Thymus (tissue), 11 donors: ENCODE results near the gene AP3B1. TPM values are rescaled to one million over a fixed set of nuclear protein-coding genes. Genes with fewer than 3 reads are reported as not detected.

Experiments
- DNase-seq, 9 donors: peaks; one replicate each; pipeline ENCODE4 v3.0.0-alpha.2; 2013; ENCODE audit warnings: low spot score in 9 of 9, low read depth in 6 of 9, missing footprints in 1 of 9
- H3K27ac ChIP-seq, 2 donors: one replicate each; pipeline ENCODE4 v1.5.1; 2013; ENCODE audit warnings: control low read depth in 1 of 2, low read depth in 1 of 2, low read length in 1 of 2, mild to moderate bottlenecking in 1 of 2, moderate library complexity in 1 of 2
- H3K27me3 ChIP-seq, 2 donors: one replicate each; pipeline ENCODE4 v1.5.1; 2013; ENCODE audit warnings: low read length in 1 of 2; ENCODE audit not compliant: control insufficient read depth in 2 of 2, insufficient read depth in 1 of 2
- H3K36me3 ChIP-seq, 2 donors: one replicate each; pipeline ENCODE4 v1.5.1; 2013; ENCODE audit warnings: low read length in 1 of 2, mild to moderate bottlenecking in 1 of 2, moderate library complexity in 1 of 2; ENCODE audit not compliant: control insufficient read depth in 2 of 2, insufficient read depth in 2 of 2
- H3K4me1 ChIP-seq, 2 donors: one replicate each; pipeline ENCODE4 v1.5.1; 2013; ENCODE audit warnings: low read length in 2 of 2; ENCODE audit not compliant: control insufficient read depth in 2 of 2, insufficient read depth in 2 of 2
- H3K4me3 ChIP-seq, 2 donors: one replicate each; pipeline ENCODE4 v1.5.1; 2013; ENCODE audit warnings: low read length in 2 of 2, control low read depth in 1 of 2, mild to moderate bottlenecking in 1 of 2
- H3K9me3 ChIP-seq, 2 donors: one replicate each; pipeline ENCODE4 v1.5.1; 2013; ENCODE audit warnings: low read length in 1 of 2, mild to moderate bottlenecking in 1 of 2; ENCODE audit not compliant: control insufficient read depth in 2 of 2, insufficient read depth in 1 of 2
- WGBS: extraction: QIAGEN DNeasy Blood & Tissue Kit; methylation state at CpG from one replicate; pipeline ENCODE4 v1.1.7; 2013; 5-methylcytosine and 5-hydroxymethylcytosine counted together
- polyA plus RNA-seq: library from polyadenylated mRNA; stranded (reverse); fragments of 200-250 nt; gene quantifications from one replicate; pipeline ENCODE4 v1.2.3, GENCODE V29; 2013
- total RNA-seq: library from RNA; stranded (reverse); fragments of 120-200 nt; gene quantifications from one replicate; pipeline ENCODE4 v1.2.4, GENCODE V29; 2013
- donor health status: healthy.

AP3B1 gene
- total and polyA plus RNA-seq, 2 donors, result 38.3 to 39.2 TPM

GRCh38 chr5:78127875-78128274, 166.6 kb downstream of the AP3B1 start:
- no peak for DNase-seq
- Histone ChIP-seq H3K4me3 (no peak overlapping the region), H3K9me3 (no peaks in the 10 kb centered on the region), H3K4me1 (no peaks in the 10 kb centered on the region), H3K36me3 (no peaks in the 10 kb centered on the region), H3K27ac (no peak overlapping the region), H3K27me3 (no peaks in the 10 kb centered on the region)
- 94% methylated on average over 3 of the region's 3 CpGs for WGBS

DNA sequence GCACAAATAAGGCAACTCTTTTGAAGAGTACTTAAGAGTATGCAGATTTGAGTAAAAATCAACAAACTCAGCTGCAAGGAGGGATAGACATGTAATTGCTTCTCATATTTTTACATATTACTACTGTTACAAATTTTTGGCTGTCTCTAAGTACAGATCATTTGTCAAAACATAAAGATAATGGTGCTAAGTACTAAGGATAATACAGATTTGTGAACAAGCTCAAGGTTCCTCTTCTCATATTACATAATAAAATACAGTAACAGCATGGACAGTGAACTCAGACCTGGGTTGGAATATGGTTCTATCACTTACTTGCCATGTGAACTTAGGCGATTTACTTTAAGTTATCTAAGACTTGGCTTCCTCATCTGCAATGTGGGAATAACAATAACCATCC, 168.0 kb downstream of the AP3B1 start:
- H3K4me1 ChIP-seq, result no peaks in the 10 kb centered on the region
- DNase-seq, result no peak
- no peak overlapping the region for H3K4me3 ChIP-seq
- no peaks in the 10 kb centered on the region for H3K9me3 ChIP-seq
- H3K36me3 ChIP-seq, result no peaks in the 10 kb centered on the region
- no peak overlapping the region for H3K27ac ChIP-seq
- no peaks in the 10 kb centered on the region for H3K27me3 ChIP-seq
- WGBS, result 99% methylated on average over 1 of the region's 1 CpG

- H3K9me3 ChIP-seq, result no peaks in the 10 kb centered on the region
- peaks cover 3 to 20% of the 10 kb centered on the region in 2 donors for H3K36me3 ChIP-seq
- H3K4me3 ChIP-seq, result no peak overlapping the region
- no peaks in the 10 kb centered on the region for H3K4me1 ChIP-seq
- H3K27ac ChIP-seq, result no peak overlapping the region
- no peak for DNase-seq
- no peaks in the 10 kb centered on the region for H3K27me3 ChIP-seq
- 99% methylated on average over 1 of the region's 1 CpG for WGBS
Observed at GRCh38 chr5:78116167-78116566, 178.3 kb downstream of the AP3B1 start.

- no peaks in the 10 kb centered on the region for H3K27me3 ChIP-seq
- H3K27ac ChIP-seq, result no peak overlapping the region
- H3K4me1 ChIP-seq, result no peaks in the 10 kb centered on the region
- no peak overlapping the region for H3K4me3 ChIP-seq
- no peaks in the 10 kb centered on the region for H3K9me3 ChIP-seq
- DNase-seq, result no peak
- H3K36me3 ChIP-seq, result peaks cover 3 to 23% of the 10 kb centered on the region in 2 donors
- WGBS, result 97% methylated on average over 5 of the region's 5 CpGs
Observed at GRCh38 chr5:78113689-78114264, 180.7 kb downstream of the AP3B1 start.

DNA sequence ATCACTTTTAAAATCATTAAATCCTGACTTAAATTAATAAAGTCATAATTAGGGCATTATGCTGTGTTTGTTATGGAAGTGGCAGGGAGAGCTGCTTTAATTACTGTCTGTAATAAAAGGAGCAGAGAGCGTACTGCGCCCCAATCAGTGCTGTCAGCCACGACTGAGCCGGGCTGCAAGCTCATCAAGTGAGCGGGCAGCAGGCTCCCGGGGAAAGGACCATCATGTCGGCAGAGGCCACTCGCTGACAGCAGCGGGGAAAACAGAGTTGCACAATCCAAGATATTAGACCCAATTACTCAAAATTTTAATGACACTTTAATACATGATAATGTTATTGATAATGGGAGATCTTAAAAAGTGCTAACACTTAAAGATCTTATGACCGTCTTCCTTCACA, 181.6 kb downstream of the AP3B1 start:
- Histone ChIP-seq H3K27me3 (no peaks in the 10 kb centered on the region), H3K36me3 (peaks cover 3 to 26% of the 10 kb centered on the region in 2 donors), H3K27ac (no peak overlapping the region), H3K4me1 (no peaks in the 10 kb centered on the region), H3K9me3 (no peaks in the 10 kb centered on the region), H3K4me3 (no peak overlapping the region)
- 97% methylated on average over 10 of the region's 10 CpGs for WGBS
- no peak for DNase-seq

- Histone ChIP-seq H3K27ac (no peak overlapping the region), H3K27me3 (no peaks in the 10 kb centered on the region), H3K36me3 (peaks cover 3 to 27% of the 10 kb centered on the region in 2 donors), H3K4me3 (no peak overlapping the region), H3K9me3 (no peaks in the 10 kb centered on the region), H3K4me1 (no peaks in the 10 kb centered on the region)
- WGBS, result 94% methylated on average over 3 of the region's 3 CpGs
- no peak for DNase-seq
Observed at GRCh38 chr5:78109891-78110324, 184.6 kb downstream of the AP3B1 start.

DNA sequence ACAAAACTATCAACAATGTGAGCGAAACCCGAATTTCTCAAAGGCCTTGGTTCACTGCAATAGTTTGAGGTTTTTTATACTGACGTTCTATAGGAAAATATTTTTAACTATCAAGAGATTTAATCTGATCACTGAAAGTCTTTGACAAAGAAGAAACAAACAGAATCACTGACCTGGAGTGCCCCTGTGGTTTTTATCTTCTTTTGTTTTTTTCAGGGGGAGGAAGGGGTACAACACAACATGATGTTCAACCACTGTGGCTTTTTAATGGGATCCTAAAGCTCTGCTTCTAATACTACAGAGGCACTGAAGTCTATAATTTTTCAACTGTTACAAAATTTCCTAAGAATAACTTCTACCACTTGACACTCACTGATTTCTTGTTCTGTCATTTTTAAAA, 185.9 kb downstream of the AP3B1 start:
- H3K27ac ChIP-seq, result no peak overlapping the region
- H3K27me3 ChIP-seq, result no peaks in the 10 kb centered on the region
- H3K9me3 ChIP-seq, result no peaks in the 10 kb centered on the region
- WGBS, result 91% methylated on average over 3 of the region's 3 CpGs
- H3K4me3 ChIP-seq, result no peak overlapping the region
- no peak for DNase-seq
- H3K36me3 ChIP-seq, result peaks cover 3 to 19% of the 10 kb centered on the region in 2 donors
- H3K4me1 ChIP-seq, result no peaks in the 10 kb centered on the region

DNA sequence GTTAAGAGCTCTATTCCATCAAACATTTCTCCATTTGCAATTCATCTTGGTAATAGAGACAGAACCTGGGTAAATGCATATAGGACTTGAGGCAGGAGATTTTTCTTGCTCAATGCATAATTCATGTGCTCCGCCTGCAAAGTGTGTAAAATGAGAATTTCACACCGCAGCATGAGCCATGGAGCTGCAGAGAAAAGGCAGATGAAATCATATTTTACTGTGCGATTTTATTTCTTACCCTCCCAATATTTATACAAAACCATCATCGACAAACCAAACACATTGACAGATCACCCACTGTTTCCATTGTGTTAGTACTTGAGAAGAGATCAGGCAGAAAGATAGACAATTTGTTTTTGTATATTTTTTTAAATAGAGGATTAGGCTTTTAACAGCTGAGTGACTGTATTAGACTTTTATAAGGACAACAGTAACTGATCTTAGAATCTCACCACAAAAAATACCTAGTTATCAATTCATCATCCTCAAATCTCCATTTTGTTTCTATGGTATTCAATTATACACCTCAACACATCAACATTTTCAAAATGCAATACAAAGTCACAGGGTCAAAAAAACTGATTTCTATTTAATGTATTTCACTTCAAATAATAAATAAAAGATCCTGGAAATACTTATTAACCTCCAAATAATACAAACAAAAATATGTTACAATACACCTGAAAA, 191.1 kb downstream of the AP3B1 start:
- Histone ChIP-seq H3K36me3 (peaks cover 13 to 23% of the 10 kb centered on the region in 2 donors), H3K4me1 (no peaks in the 10 kb centered on the region), H3K27me3 (no peaks in the 10 kb centered on the region), H3K9me3 (no peaks in the 10 kb centered on the region), H3K4me3 (no peak overlapping the region), H3K27ac (no peak overlapping the region)
- 86% methylated on average over 4 of the region's 4 CpGs for WGBS
- no peak for DNase-seq

GRCh38 chr5:78102500-78102899, 192.0 kb downstream of the AP3B1 start:
- Histone ChIP-seq H3K36me3 (peaks cover 13 to 21% of the 10 kb centered on the region in 2 donors), H3K27me3 (no peaks in the 10 kb centered on the region), H3K27ac (no peak overlapping the region), H3K4me3 (no peak overlapping the region), H3K4me1 (no peaks in the 10 kb centered on the region), H3K9me3 (no peaks in the 10 kb centered on the region)
- no peak for DNase-seq
